PC-9 (cell line): Measurements from ENCODE around the gene CMTM8.

ENCODE experiments used
- CTCF ChIP-seq: fragments of 200-600 bp; sonication (generic); conservative IDR thresholded peaks from 2 replicates; pipeline ENCODE4 v1.6.1; 2017; ENCODE audit warnings: mixed run types, antibody characterized with exemption, mild to moderate bottlenecking, moderate library complexity
- EZH2 ChIP-seq: fragments of 200-600 bp; sonication (generic); IDR thresholded peaks from 2 replicates; pipeline ENCODE4 v1.8.0; 2017; ENCODE audit warnings: antibody characterized with exemption, low read depth

- TF ChIP-seq CTCF (no peak), EZH2 (no peak)
Observed at GRCh38 chr3:32194653-32195052, 43.8 kb upstream of the CMTM8 start.
